Measurements from ENCODE around the gene TTN. TPM values are rescaled to one million over a fixed set of nuclear protein-coding genes. Genes with fewer than 3 reads are reported as not detected.

Gene TTN
- total and polyA plus RNA-seq, 2 experiments from 2014 or later: 12.5 to 15.7 TPM

DNA sequence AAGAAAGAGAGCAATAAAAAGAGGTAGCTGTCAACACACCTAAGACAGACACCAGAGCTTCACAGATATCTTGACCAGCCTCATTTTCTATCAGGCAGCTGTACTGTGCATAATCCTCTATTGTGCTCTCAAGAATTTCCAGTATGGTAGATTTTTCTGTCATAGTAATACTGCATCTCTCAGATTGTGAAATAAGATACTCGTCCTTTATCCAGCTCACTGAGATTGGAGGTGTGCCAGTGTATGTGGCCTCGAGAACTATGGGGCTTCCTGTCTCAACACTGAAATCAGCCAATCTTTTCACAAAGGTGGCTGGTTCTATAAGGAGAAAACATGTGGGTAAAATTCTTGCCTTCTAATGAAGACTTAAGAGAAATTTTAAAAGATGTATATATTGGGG, 88.9 kb downstream of the TTN start (continued):
- TF ChIP-seq, protein P1, sequence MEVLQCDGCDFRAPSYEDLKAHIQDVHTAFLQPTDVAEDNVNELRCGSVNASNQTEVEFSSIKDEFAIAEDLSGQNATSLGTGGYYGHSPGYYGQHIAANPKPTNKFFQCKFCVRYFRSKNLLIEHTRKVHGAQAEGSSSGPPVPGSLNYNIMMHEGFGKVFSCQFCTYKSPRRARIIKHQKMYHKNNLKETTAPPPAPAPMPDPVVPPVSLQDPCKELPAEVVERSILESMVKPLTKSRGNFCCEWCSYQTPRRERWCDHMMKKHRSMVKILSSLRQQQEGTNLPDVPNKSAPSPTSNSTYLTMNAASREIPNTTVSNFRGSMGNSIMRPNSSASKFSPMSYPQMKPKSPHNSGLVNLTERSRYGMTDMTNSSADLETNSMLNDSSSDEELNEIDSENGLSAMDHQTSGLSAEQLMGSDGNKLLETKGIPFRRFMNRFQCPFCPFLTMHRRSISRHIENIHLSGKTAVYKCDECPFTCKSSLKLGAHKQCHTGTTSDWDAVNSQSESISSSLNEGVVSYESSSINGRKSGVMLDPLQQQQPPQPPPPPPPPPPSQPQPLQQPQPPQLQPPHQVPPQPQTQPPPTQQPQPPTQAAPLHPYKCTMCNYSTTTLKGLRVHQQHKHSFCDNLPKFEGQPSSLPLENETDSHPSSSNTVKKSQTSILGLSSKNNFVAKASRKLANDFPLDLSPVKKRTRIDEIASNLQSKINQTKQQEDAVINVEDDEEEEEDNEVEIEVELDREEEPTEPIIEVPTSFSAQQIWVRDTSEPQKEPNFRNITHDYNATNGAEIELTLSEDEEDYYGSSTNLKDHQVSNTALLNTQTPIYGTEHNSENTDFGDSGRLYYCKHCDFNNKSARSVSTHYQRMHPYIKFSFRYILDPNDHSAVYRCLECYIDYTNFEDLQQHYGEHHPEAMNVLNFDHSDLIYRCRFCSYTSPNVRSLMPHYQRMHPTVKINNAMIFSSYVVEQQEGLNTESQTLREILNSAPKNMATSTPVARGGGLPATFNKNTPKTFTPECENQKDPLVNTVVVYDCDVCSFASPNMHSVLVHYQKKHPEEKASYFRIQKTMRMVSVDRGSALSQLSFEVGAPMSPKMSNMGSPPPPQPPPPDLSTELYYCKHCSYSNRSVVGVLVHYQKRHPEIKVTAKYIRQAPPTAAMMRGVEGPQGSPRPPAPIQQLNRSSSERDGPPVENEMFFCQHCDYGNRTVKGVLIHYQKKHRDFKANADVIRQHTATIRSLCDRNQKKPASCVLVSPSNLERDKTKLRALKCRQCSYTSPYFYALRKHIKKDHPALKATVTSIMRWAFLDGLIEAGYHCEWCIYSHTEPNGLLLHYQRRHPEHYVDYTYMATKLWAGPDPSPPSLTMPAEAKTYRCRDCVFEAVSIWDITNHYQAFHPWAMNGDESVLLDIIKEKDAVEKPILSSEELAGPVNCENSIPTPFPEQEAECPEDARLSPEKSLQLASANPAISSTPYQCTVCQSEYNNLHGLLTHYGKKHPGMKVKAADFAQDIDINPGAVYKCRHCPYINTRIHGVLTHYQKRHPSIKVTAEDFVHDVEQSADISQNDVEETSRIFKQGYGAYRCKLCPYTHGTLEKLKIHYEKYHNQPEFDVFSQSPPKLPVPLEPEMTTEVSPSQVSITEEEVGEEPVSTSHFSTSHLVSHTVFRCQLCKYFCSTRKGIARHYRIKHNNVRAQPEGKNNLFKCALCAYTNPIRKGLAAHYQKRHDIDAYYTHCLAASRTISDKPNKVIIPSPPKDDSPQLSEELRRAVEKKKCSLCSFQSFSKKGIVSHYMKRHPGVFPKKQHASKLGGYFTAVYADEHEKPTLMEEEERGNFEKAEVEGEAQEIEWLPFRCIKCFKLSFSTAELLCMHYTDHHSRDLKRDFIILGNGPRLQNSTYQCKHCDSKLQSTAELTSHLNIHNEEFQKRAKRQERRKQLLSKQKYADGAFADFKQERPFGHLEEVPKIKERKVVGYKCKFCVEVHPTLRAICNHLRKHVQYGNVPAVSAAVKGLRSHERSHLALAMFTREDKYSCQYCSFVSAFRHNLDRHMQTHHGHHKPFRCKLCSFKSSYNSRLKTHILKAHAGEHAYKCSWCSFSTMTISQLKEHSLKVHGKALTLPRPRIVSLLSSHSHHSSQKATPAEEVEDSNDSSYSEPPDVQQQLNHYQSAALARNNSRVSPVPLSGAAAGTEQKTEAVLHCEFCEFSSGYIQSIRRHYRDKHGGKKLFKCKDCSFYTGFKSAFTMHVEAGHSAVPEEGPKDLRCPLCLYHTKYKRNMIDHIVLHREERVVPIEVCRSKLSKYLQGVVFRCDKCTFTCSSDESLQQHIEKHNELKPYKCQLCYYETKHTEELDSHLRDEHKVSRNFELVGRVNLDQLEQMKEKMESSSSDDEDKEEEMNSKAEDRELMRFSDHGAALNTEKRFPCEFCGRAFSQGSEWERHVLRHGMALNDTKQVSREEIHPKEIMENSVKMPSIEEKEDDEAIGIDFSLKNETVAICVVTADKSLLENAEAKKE (CRISPR knock-in tag; IDR thresholded peaks at IDR 0.05): no peak
- no peak for TF ChIP-seq STAT1 (IDR thresholded peaks at IDR 0.05; ENCODE audit: unreplicated experiment)
- TF ChIP-seq JUNB (IDR thresholded peaks at IDR 0.05; ENCODE audit: unreplicated experiment): no peak
- TF ChIP-seq, protein P2, sequence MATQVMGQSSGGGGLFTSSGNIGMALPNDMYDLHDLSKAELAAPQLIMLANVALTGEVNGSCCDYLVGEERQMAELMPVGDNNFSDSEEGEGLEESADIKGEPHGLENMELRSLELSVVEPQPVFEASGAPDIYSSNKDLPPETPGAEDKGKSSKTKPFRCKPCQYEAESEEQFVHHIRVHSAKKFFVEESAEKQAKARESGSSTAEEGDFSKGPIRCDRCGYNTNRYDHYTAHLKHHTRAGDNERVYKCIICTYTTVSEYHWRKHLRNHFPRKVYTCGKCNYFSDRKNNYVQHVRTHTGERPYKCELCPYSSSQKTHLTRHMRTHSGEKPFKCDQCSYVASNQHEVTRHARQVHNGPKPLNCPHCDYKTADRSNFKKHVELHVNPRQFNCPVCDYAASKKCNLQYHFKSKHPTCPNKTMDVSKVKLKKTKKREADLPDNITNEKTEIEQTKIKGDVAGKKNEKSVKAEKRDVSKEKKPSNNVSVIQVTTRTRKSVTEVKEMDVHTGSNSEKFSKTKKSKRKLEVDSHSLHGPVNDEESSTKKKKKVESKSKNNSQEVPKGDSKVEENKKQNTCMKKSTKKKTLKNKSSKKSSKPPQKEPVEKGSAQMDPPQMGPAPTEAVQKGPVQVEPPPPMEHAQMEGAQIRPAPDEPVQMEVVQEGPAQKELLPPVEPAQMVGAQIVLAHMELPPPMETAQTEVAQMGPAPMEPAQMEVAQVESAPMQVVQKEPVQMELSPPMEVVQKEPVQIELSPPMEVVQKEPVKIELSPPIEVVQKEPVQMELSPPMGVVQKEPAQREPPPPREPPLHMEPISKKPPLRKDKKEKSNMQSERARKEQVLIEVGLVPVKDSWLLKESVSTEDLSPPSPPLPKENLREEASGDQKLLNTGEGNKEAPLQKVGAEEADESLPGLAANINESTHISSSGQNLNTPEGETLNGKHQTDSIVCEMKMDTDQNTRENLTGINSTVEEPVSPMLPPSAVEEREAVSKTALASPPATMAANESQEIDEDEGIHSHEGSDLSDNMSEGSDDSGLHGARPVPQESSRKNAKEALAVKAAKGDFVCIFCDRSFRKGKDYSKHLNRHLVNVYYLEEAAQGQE (IDR thresholded peaks at IDR 0.05; ENCODE audit: unreplicated experiment): no peak
- TF ChIP-seq POLR2AphosphoS5 (IDR thresholded peaks at IDR 0.05; ENCODE audit: low read depth): no peak
- no peak for TF ChIP-seq ZNF331 (CRISPR knock-in tag; IDR thresholded peaks at IDR 0.05; ENCODE audit: low read depth)

DNA sequence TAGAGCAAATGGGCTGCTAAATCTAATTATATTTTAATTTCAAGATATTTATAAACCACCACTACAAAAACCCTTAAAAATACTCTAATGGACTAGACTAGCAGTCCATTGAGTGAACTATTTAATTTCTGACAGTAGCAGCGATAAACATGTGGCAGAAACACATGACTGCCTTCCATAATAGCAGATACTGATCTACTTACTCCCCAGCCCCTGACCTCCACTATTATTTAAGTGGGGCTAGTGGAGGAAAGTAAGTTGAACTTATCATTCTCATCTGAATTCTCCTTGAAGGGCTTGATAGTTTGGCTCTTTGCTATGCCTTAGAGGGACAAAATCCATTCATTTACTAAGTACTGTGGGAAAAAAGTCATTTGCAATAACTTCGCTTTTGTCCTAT, 90.8 kb downstream of the TTN start:
- no peak overlapping the region for H3K4me3 Mint-ChIP-seq
- Histone ChIP-seq H3K4me3 (no peak overlapping the region), H3K36me3 (ENCODE audit: insufficient read depth) (no peaks in the 10 kb centered on the region), H3K4me1 (ENCODE audit: insufficient read depth) (no peaks in the 10 kb centered on the region), H3K27ac (ENCODE audit: low read depth) (no peak overlapping the region), H3F3A (replicated peaks; ENCODE audit: low read depth) (no peaks in the 10 kb centered on the region), H4K20me1 (replicated peaks; ENCODE audit: insufficient read depth) (no peaks in the 10 kb centered on the region; the same call in 1 of the 2 replicates), H3K27me3 (ENCODE audit: insufficient read depth) (no peaks in the 10 kb centered on the region), H3K4me2 (no peak overlapping the region), H2AFZ (no peak overlapping the region), H3K79me2 (replicated peaks; ENCODE audit: insufficient read depth) (no peaks in the 10 kb centered on the region), H3K9me2 (ENCODE audit: insufficient read depth) (no peaks in the 10 kb centered on the region; the same call in 1 of the 2 replicates)
- H3K4me1 Mint-ChIP-seq: no peaks in the 10 kb centered on the region
- H3K9me3 Mint-ChIP-seq: no peaks in the 10 kb centered on the region
- no peak overlapping the region for H3K27ac Mint-ChIP-seq
- TF ChIP-seq ZNF114 (CRISPR knock-in tag; IDR thresholded peaks at IDR 0.05) (no peak), ZNF331 (CRISPR knock-in tag; IDR thresholded peaks at IDR 0.05; ENCODE audit: low read depth) (no peak), EZH2phosphoT487 (IDR thresholded peaks at IDR 0.05; ENCODE audit: unreplicated experiment) (no peak)
- TF ChIP-seq, protein P2 (IDR thresholded peaks at IDR 0.05; ENCODE audit: unreplicated experiment): no peak
- TF ChIP-seq, protein P3, sequence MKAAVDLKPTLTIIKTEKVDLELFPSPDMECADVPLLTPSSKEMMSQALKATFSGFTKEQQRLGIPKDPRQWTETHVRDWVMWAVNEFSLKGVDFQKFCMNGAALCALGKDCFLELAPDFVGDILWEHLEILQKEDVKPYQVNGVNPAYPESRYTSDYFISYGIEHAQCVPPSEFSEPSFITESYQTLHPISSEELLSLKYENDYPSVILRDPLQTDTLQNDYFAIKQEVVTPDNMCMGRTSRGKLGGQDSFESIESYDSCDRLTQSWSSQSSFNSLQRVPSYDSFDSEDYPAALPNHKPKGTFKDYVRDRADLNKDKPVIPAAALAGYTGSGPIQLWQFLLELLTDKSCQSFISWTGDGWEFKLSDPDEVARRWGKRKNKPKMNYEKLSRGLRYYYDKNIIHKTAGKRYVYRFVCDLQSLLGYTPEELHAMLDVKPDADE (IDR thresholded peaks at IDR 0.05): no peak
- no peaks in the 10 kb centered on the region for H3K36me3 Mint-ChIP-seq (ENCODE audit: low read depth)
- DNase-seq (ENCODE audit: low spot score) (no peak), ATAC-seq (no peak)
- H3K27me3 Mint-ChIP-seq (ENCODE audit: insufficient read depth, low read depth, poor library complexity): no peaks in the 10 kb centered on the region
